Osteoblast (primary cell): Measurements from ENCODE around the gene RGS14. TPM values are rescaled to one million over a fixed set of nuclear protein-coding genes. Genes with fewer than 3 reads are reported as not detected.

Experiments used
- DNase-seq: peaks from one replicate; pipeline ENCODE4 v3.0.0; 2011; ENCODE audit warnings: low spot score, mixed read lengths; ENCODE audit not compliant: insufficient read length; ENCODE audit errors: missing footprints
- H2AFZ ChIP-seq: 2 replicates; pipeline ENCODE4 v1.6.0; 2011; ENCODE audit warnings: mild to moderate bottlenecking, low read length
- H3K27ac ChIP-seq: 2 replicates; pipeline ENCODE4 v1.5.1; 2011; ENCODE audit warnings: mild to moderate bottlenecking, low read depth, low read length, moderate library complexity
- H3K27me3 ChIP-seq: 2 replicates; pipeline ENCODE4 v1.6.0; 2012; ENCODE audit warnings: mild to moderate bottlenecking, control low read depth, inconsistent platforms, low read length, moderate library complexity; ENCODE audit not compliant: insufficient read depth
- H3K36me3 ChIP-seq: 2 replicates; pipeline ENCODE4 v1.5.1; 2011; ENCODE audit warnings: mild to moderate bottlenecking, low read length, control low read depth, moderate library complexity; ENCODE audit not compliant: insufficient read depth
- H3K4me1 ChIP-seq: 2 replicates; pipeline ENCODE4 v1.5.1; 2011; ENCODE audit warnings: mild to moderate bottlenecking, low read length, control low read depth, moderate library complexity; ENCODE audit not compliant: insufficient read depth
- H3K4me2 ChIP-seq: 2 replicates; pipeline ENCODE4 v1.6.0; 2011; ENCODE audit warnings: mild to moderate bottlenecking, low read length; ENCODE audit not compliant: insufficient read depth
- H3K4me3 ChIP-seq: fragments of 200-600 bp; sonication (generic); 3 replicates; pipeline ENCODE4 v1.5.1; 2012; ENCODE audit warnings: mild to moderate bottlenecking, low read length, inconsistent platforms; ENCODE audit not compliant: insufficient read depth
- H3K79me2 ChIP-seq: 2 replicates; pipeline ENCODE4 v1.6.0; 2012; ENCODE audit warnings: mild to moderate bottlenecking, low read length, control low read depth, inconsistent platforms; ENCODE audit not compliant: insufficient read depth
- H3K9me3 ChIP-seq: 2 replicates; pipeline ENCODE4 v1.5.1; 2011; ENCODE audit warnings: low read depth, low read length, control low read depth
- H4K20me1 ChIP-seq: 2 replicates; pipeline ENCODE4 v1.6.0; 2012; ENCODE audit warnings: mild to moderate bottlenecking, low read length, control low read depth; ENCODE audit not compliant: insufficient read depth
- CTCF ChIP-seq: IDR thresholded peaks from 2 replicates; pipeline ENCODE4 v1.5.1; 2011; ENCODE audit warnings: mild to moderate bottlenecking, low read depth, low read length, moderate library complexity; ENCODE audit errors: extremely low read depth
- total RNA-seq: library from RNA; depleted of rRNA; stranded (reverse); fragments of >200 nt; gene quantifications from 2 replicates; pipeline ENCODE4 v1.2.3, GENCODE V29; 2012

Gene RGS14
- total RNA-seq, 1 donor = 9.4 TPM

GRCh38 chr5:177380805-177381126 lies 23.0 kb downstream of the RGS14 start:
- peaks cover 7% of the 10 kb centered on the region for H3K4me1 ChIP-seq
- H4K20me1 ChIP-seq = no peaks in the 10 kb centered on the region
- TF ChIP-seq CTCF = no peak
- H3K79me2 ChIP-seq = no peaks in the 10 kb centered on the region
- no peak for DNase-seq
- H3K4me3 ChIP-seq = no peak overlapping the region
- H3K4me2 ChIP-seq = no peak overlapping the region
- no peak overlapping the region for H3K27ac ChIP-seq
- no peaks in the 10 kb centered on the region for H3K36me3 ChIP-seq
- no peak overlapping the region for H2AFZ ChIP-seq
- H3K9me3 ChIP-seq = no peaks in the 10 kb centered on the region
- H3K27me3 ChIP-seq = peaks cover 26% of the 10 kb centered on the region

- H3K9me3 ChIP-seq = no peaks in the 10 kb centered on the region
Observed at GRCh38 chr5:177382423-177383029, 24.8 kb downstream of the RGS14 start.

GRCh38 chr5:177383181-177383580 lies 25.5 kb downstream of the RGS14 start:
- H3K4me3 ChIP-seq = no peak overlapping the region
- DNase-seq = no peak
- no peak overlapping the region for H2AFZ ChIP-seq
- H3K27ac ChIP-seq = no peak overlapping the region
- no peaks in the 10 kb centered on the region for H3K36me3 ChIP-seq
- H4K20me1 ChIP-seq = no peaks in the 10 kb centered on the region
- H3K79me2 ChIP-seq = no peaks in the 10 kb centered on the region
- H3K4me1 ChIP-seq = peaks cover 7% of the 10 kb centered on the region
- H3K9me3 ChIP-seq = no peaks in the 10 kb centered on the region
- H3K4me2 ChIP-seq = no peak overlapping the region
- H3K27me3 ChIP-seq = peaks cover 31% of the 10 kb centered on the region
- no peak for TF ChIP-seq CTCF

More at GRCh38 chr5:177382423-177383029, 24.8 kb downstream of the RGS14 start:
- no peak overlapping the region for H2AFZ ChIP-seq
- no peaks in the 10 kb centered on the region for H3K79me2 ChIP-seq
- no peak overlapping the region for H3K27ac ChIP-seq
- no peak overlapping the region for H3K4me3 ChIP-seq
- no peaks in the 10 kb centered on the region for H3K36me3 ChIP-seq
- peaks cover 31% of the 10 kb centered on the region for H3K27me3 ChIP-seq
- no peak for DNase-seq
- peak; percentile 43 for TF ChIP-seq CTCF
- no peak overlapping the region for H3K4me2 ChIP-seq
- peaks cover 7% of the 10 kb centered on the region for H3K4me1 ChIP-seq
- H4K20me1 ChIP-seq = no peaks in the 10 kb centered on the region

GRCh38 chr5:177384134-177384533 lies 26.4 kb downstream of the RGS14 start, which contains the start of gene SLC34A1:
TSS of gene SLC34A1 (plus strand) at chr5:177384434. CDS start at chr5:177385742, 1,308 bp downstream.
- Histone ChIP-seq H3K27me3 (peaks cover 31% of the 10 kb centered on the region), H2AFZ (no peak within 1 kb of the TSS), H3K9me3 (no peaks in the 10 kb centered on the region), H3K4me3 (no peak within 1 kb of the TSS), H3K4me2 (no peak within 1 kb of the TSS), H3K4me1 (peaks cover 12% of the 10 kb centered on the region), H3K79me2 (no peaks in the 10 kb centered on the region), H3K36me3 (no peaks in the 10 kb centered on the region), H4K20me1 (peaks cover 4% of the 10 kb centered on the region), H3K27ac (no peak within 1 kb of the TSS)
- no peak for DNase-seq
- TF ChIP-seq CTCF = no peak
